Raji (cell line): Measurements from ENCODE around the gene HEPHL1.

Experiments used
- POLR2A ChIP-seq: IDR thresholded peaks from 2 replicates; pipeline ENCODE4 v1.6.1; 2011; ENCODE audit warnings: low read depth, low read length, control low read depth; ENCODE audit not compliant: insufficient read depth

The HEPHL1 gene

DNA sequence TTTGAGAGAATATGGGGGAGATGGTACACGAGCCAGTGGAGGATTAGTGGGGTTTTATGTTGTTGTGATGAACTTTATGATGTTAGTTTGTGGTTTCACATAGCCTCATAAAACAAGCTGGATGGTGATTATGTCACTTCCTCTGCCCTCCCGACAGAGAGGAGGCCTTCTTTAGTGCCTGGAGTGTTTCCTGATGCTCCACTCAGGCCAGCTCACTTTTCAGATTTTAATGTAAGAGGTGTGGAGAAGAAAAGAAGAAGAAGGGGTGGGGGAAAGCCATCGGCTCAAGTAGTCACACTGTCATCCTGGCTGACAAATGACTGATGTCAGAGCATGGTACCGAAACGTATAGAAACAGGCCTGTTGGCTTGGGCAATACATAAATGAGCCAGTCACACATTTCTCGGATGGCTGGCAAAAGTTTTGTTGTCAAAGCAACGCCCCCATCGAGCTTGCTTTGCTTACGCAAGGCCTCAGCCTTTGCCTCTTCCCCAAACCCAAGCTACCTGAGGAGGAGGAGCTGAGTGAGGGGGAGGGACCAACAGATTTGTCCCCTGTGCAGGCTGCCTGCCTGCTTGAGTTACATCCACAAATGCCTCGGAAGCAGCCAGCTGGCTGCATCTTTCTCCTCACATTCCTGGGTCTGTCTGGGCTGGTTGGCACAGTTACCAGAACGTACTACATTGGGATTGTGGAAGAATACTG is at the start of gene HEPHL1:
TSS of gene HEPHL1 (plus strand) at position 578 of the 705 bp plus-strand sequence. CDS start at position 593, 15 bp downstream.
- no peak for TF ChIP-seq POLR2A

DNA sequence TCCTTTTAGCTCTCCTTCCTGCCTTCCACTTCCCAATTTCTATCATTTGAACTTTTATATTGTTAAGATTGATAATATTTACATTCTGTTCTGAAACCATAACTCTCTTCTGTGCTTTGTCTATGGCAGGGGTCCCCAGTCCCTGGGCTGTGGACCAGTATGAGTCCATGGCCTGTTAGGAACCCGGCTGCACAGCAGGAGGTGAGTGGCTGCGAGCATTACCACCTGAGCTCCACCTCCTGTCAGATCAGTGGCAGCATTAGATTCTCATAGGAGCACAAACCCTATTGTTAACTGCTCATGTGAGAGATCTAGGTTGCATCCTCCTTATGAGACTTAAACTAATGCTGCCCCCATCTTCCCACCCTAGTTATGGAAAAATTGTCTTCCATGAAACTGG is 48.4 kb upstream of the HEPHL1 start:
- no peak for TF ChIP-seq POLR2A

GRCh38 chr11:93974759-93975158 is 46.4 kb upstream of the HEPHL1 start:
- TF ChIP-seq POLR2A = no peak

DNA sequence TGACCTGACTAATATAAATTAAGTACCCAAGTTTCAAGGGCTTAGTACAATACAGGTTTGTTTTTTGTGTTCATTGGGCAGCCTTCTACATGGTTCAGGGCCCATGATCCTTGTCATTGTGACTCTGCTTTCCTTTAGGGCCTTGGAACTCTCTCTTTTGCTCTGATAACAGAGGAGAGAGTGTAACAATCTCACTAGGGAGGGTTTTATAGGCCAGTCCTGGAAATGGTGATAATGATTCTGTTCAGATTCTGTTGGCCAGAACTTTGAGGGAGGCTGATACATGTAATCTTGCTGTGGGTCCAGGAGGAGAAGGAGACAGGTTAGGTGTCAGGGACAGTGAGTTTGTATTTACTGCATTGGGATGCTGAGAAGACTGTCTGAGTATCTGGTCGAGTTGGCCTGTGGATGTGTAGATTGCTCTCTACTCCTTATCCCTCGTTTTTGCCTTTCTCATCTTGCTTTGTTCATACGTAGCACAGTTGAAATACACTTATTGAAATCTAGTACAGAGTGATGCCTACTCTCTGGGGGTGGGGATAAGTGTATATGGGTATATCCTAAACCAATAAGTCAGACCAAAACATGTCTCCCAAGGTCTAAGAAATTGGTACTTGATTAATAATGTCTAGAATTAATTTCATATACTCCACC is 37.5 kb upstream of the HEPHL1 start:
- TF ChIP-seq POLR2A = no peak

GRCh38 chr11:93984196-93984567 is 37.0 kb upstream of the HEPHL1 start:
- TF ChIP-seq POLR2A = no peak

- no peak for TF ChIP-seq POLR2A
Measured at GRCh38 chr11:93984936-93985335, 36.2 kb upstream of the HEPHL1 start.

- no peak for TF ChIP-seq POLR2A
Measured at GRCh38 chr11:93986716-93987115, 34.4 kb upstream of the HEPHL1 start.

DNA sequence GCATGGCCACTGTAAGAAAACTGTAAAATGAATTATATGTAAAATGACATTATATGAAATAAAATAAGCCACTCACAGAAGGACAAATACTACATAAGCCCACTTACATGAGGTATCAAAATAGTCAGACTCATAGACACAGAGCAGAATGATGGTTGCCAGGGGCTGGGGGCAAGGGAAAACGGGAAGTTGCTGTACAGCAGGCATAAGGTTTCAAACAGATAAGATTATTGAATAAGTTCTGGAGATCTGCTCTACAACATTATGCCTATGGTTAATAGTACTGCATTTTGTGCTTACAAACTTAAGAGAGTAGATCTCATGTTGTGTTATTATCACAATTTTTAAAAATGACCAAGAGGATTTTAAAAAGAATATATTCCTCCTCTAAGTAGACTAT is 32.7 kb upstream of the HEPHL1 start:
- TF ChIP-seq POLR2A = no peak

GRCh38 chr11:93988912-93989311 is 32.2 kb upstream of the HEPHL1 start:
- TF ChIP-seq POLR2A = no peak

- no peak for TF ChIP-seq POLR2A
Measured at GRCh38 chr11:93993747-93994146, 27.4 kb upstream of the HEPHL1 start.

DNA sequence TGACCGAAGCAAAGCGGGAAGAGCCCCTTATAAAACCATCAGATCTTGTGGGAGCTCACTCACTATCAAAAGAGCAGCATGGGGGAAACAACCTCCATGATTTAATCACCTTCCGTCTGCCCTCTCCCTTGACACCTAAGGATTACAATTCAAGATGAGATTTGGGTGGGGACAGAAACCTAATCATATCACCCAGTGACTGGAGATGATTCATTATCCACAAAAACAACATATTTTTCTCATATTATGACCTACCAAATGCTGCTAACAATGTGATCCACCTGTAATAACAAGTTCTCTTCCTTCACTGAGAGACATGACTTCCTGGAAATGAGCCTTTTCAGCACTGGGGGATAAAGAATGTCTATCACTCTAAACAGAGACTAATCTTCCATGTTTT is 23.4 kb upstream of the HEPHL1 start:
- TF ChIP-seq POLR2A = no peak

DNA sequence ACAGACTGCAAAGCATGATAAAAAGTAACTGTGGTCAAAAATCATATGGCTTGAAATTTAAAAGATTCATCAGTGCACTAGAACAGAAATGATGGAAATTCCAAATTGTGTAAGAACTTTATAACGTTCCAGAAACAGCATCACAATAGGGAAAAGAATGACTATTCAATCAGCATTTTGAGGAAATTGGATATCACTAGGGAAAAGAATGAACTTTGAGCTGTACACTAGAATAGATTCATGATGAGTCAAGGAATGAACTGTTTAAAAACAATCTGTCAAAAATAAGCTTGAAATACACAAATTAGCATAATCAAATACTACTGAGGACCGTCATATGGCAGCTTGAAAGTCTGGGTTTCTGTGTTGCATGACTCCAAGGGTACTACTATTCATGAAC is 20.5 kb upstream of the HEPHL1 start:
- TF ChIP-seq POLR2A = no peak

DNA sequence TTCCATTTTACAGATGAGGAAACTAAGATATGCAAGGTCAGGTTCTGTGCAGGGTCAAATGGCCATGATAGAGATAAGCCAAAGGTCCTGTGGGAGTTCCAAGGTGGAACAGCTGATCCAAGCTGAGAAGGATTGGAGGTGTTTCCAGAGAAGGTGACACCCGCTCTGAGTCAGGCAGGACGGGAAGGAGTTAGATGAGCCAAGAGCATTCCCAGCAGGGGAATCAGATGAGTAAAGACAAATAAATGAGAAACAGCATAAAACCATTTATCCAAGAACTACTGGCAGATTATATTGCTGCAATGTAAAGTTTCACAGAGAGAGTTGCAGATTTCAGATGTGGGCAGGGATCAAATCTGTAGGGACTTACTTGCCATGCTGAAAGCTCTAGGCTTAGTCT is 18.9 kb upstream of the HEPHL1 start:
- no peak for TF ChIP-seq POLR2A

GRCh38 chr11:94007426-94007825 is 13.7 kb upstream of the HEPHL1 start:
- no peak for TF ChIP-seq POLR2A

- TF ChIP-seq POLR2A = no peak
Measured at GRCh38 chr11:94007906-94008305, 13.2 kb upstream of the HEPHL1 start.

DNA sequence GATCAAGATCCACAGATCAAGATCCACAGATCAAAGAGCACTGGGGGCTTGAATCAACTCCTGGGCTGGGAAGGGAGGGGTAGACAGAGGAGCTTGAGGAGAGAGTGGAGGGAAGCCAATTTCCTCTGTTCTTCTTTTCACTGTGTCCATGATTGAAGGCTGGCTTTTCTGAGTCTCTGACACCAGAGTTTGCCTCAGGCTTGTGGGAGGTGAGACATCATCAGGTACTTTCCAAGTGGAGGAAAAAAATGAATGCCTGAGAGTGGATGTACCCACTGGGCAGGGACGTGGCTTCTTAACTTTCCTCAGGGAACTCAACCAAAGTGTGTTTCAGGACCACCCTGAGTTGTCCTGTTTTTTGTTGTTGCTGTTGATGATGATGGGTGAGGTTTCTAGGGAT is 11.0 kb upstream of the HEPHL1 start:
- no peak for TF ChIP-seq POLR2A

DNA sequence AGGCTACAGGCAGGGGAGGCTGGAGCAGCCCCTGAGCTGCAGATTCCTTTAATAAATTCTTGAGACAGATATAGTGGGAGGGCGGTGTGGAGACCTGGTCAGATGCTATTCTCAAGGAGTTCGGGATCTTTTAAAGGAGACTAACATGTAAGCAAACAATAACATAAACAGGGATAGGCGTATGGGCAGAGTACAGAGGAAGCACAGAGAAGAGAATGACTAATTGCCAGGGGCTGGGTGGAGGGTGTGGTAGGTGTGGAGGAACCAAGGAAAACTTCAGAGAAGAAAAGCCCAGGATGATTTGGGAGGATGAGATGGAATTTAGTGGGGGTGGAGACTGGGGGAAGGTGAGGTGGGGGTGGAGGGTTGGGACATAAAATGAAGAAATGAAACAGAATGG is 9.7 kb upstream of the HEPHL1 start:
- TF ChIP-seq POLR2A = no peak
